Activated naive CD4-positive, alpha-beta T cell treated with anti-CD3 and anti-CD28 coated beads for 36 hours (primary cell): ENCODE data around the gene SNAP25. TPM values are rescaled to one million over a fixed set of nuclear protein-coding genes. Genes with fewer than 3 reads are reported as not detected.

ENCODE experiments used
- CTCF ChIA-PET: fragments of 350-600 bp; sonication (Branson Sonifier 250); formaldehyde crosslinking; loops from one replicate; lab custom pipeline; 2021; ENCODE audit warnings: antibody characterized with exemption; lab: Charles Lee
- DNase-seq: peaks from one replicate; pipeline ENCODE4 v3.0.0-alpha.2; 2020
- H3K27ac Mint-ChIP-seq: one replicate; pipeline ENCODE4 v1.8.0; 2021; ENCODE audit warnings: mild to moderate bottlenecking, mixed read lengths
- H3K27me3 Mint-ChIP-seq: one replicate; pipeline ENCODE4 v1.8.0; 2021; ENCODE audit warnings: low read depth, mixed read lengths
- H3K36me3 Mint-ChIP-seq: one replicate; pipeline ENCODE4 v1.8.0; 2021; ENCODE audit warnings: low read depth, mixed read lengths
- H3K4me1 Mint-ChIP-seq: one replicate; pipeline ENCODE4 v1.8.0; 2021; ENCODE audit warnings: low read depth, mixed read lengths
- H3K4me3 Mint-ChIP-seq: one replicate; pipeline ENCODE4 v1.8.0; 2021; ENCODE audit warnings: mild to moderate bottlenecking, moderate library complexity, mixed read lengths
- H3K9me3 Mint-ChIP-seq: one replicate; pipeline ENCODE4 v1.8.0; 2021; ENCODE audit warnings: mixed read lengths
- intact Hi-C: fragments of 100-400 bp; cut with micrococcal nuclease; formaldehyde crosslinking; loops from one replicate; pipeline ENCODE4 v1.15.1; 2023
- total RNA-seq, 2 experiments: library from RNA; stranded (reverse); gene quantifications; one replicate each; pipeline ENCODE4 v1.2.3, GENCODE V29; 2021

Gene SNAP25
- total RNA-seq, 2 experiments from 2014 or later: not detected

- intact Hi-C loops: no loop called here
- no peak overlapping the region for H3K4me3 Mint-ChIP-seq
- H3K27me3 Mint-ChIP-seq: peaks cover 2% of the 10 kb centered on the region
- H3K27ac Mint-ChIP-seq: no peak overlapping the region
- CTCF ChIA-PET: no interaction called here
- no peaks in the 10 kb centered on the region for H3K9me3 Mint-ChIP-seq
- no peaks in the 10 kb centered on the region for H3K36me3 Mint-ChIP-seq
- no peak for DNase-seq
- H3K4me1 Mint-ChIP-seq: no peaks in the 10 kb centered on the region
Observed at GRCh38 chr20:10249822-10250221, 31.2 kb downstream of the SNAP25 start.

- H3K9me3 Mint-ChIP-seq: no peaks in the 10 kb centered on the region
- H3K27ac Mint-ChIP-seq: no peak overlapping the region
- CTCF ChIA-PET: no interaction called here
- no peaks in the 10 kb centered on the region for H3K4me1 Mint-ChIP-seq
- intact Hi-C loops: no loop called here
- H3K36me3 Mint-ChIP-seq: no peaks in the 10 kb centered on the region
- H3K4me3 Mint-ChIP-seq: no peak overlapping the region
- no peak for DNase-seq
- peaks cover 2% of the 10 kb centered on the region for H3K27me3 Mint-ChIP-seq
Observed at GRCh38 chr20:10250902-10251301, 32.3 kb downstream of the SNAP25 start.

- no peak overlapping the region for H3K27ac Mint-ChIP-seq
- no peaks in the 10 kb centered on the region for H3K9me3 Mint-ChIP-seq
- CTCF ChIA-PET: interaction anchor here (0.6 kb wide), 1 partner anchor 1668 kb away, joined by 3 read pairs; no protein-coding TSS in a partner anchor
- H3K4me3 Mint-ChIP-seq: no peak overlapping the region
- no peaks in the 10 kb centered on the region for H3K4me1 Mint-ChIP-seq
- H3K27me3 Mint-ChIP-seq: peaks cover 7% of the 10 kb centered on the region
- intact Hi-C loops: no loop called here
- DNase-seq: no peak
- no peaks in the 10 kb centered on the region for H3K36me3 Mint-ChIP-seq
Observed at GRCh38 chr20:10253780-10254179, 35.1 kb downstream of the SNAP25 start.

- H3K36me3 Mint-ChIP-seq: no peaks in the 10 kb centered on the region
- H3K9me3 Mint-ChIP-seq: no peaks in the 10 kb centered on the region
- intact Hi-C loops: no loop called here
- no peaks in the 10 kb centered on the region for H3K4me1 Mint-ChIP-seq
- no peak for DNase-seq
- peaks cover 7% of the 10 kb centered on the region for H3K27me3 Mint-ChIP-seq
- no peak overlapping the region for H3K27ac Mint-ChIP-seq
- H3K4me3 Mint-ChIP-seq: no peak overlapping the region
- CTCF ChIA-PET: no interaction called here
Observed at GRCh38 chr20:10255846-10256245, 37.2 kb downstream of the SNAP25 start.

GRCh38 chr20:10259166-10259565 is 40.5 kb downstream of the SNAP25 start:
- Mint-ChIP-seq H3K27me3 (peaks cover 13% of the 10 kb centered on the region), H3K36me3 (no peaks in the 10 kb centered on the region), H3K9me3 (no peaks in the 10 kb centered on the region), H3K27ac (no peak overlapping the region), H3K4me3 (no peak overlapping the region), H3K4me1 (no peaks in the 10 kb centered on the region)
- no peak for DNase-seq
- CTCF ChIA-PET: no interaction called here
- intact Hi-C loops: no loop called here

- H3K9me3 Mint-ChIP-seq: no peaks in the 10 kb centered on the region
- H3K4me1 Mint-ChIP-seq: no peaks in the 10 kb centered on the region
- no peak for DNase-seq
- no peak overlapping the region for H3K4me3 Mint-ChIP-seq
- intact Hi-C loops: no loop called here
- H3K27ac Mint-ChIP-seq: no peak overlapping the region
- H3K27me3 Mint-ChIP-seq: peaks cover 11% of the 10 kb centered on the region
- no peaks in the 10 kb centered on the region for H3K36me3 Mint-ChIP-seq
- CTCF ChIA-PET: no interaction called here
Observed at GRCh38 chr20:10260316-10260715, 41.7 kb downstream of the SNAP25 start.

GRCh38 chr20:10261702-10262101 is 43.1 kb downstream of the SNAP25 start:
- Mint-ChIP-seq H3K36me3 (no peaks in the 10 kb centered on the region), H3K4me3 (no peak overlapping the region), H3K27me3 (peaks cover 11% of the 10 kb centered on the region), H3K27ac (no peak overlapping the region), H3K4me1 (no peaks in the 10 kb centered on the region), H3K9me3 (no peaks in the 10 kb centered on the region)
- no peak for DNase-seq
- CTCF ChIA-PET: interaction anchor here (0.7 to 1.1 kb wide), 2 partner anchors 14 to 151 kb away, joined by 3 to 4 read pairs; no protein-coding TSS in a partner anchor
- intact Hi-C loops: no loop called here

GRCh38 chr20:10263385-10264165 is 44.9 kb downstream of the SNAP25 start:
- intact Hi-C loops: no loop called here

GRCh38 chr20:10264166-10264558 is 45.5 kb downstream of the SNAP25 start:
- H3K27me3 Mint-ChIP-seq: peaks cover 6% of the 10 kb centered on the region
- no peaks in the 10 kb centered on the region for H3K4me1 Mint-ChIP-seq
- H3K4me3 Mint-ChIP-seq: no peak overlapping the region
- CTCF ChIA-PET: no interaction called here
- intact Hi-C loops: no loop called here
- DNase-seq: no peak
- no peaks in the 10 kb centered on the region for H3K9me3 Mint-ChIP-seq
- H3K27ac Mint-ChIP-seq: no peak overlapping the region
- H3K36me3 Mint-ChIP-seq: no peaks in the 10 kb centered on the region

More at GRCh38 chr20:10263385-10264165, 44.9 kb downstream of the SNAP25 start:
- CTCF ChIA-PET: no interaction called here
- peaks cover 7% of the 10 kb centered on the region for H3K27me3 Mint-ChIP-seq
- H3K9me3 Mint-ChIP-seq: no peaks in the 10 kb centered on the region
- H3K4me1 Mint-ChIP-seq: no peaks in the 10 kb centered on the region
- H3K27ac Mint-ChIP-seq: no peak overlapping the region
- no peak for DNase-seq
- no peaks in the 10 kb centered on the region for H3K36me3 Mint-ChIP-seq
- H3K4me3 Mint-ChIP-seq: no peak overlapping the region

GRCh38 chr20:10268636-10269035 is 50.0 kb downstream of the SNAP25 start:
- H3K9me3 Mint-ChIP-seq: no peaks in the 10 kb centered on the region
- DNase-seq: no peak
- no peak overlapping the region for H3K4me3 Mint-ChIP-seq
- intact Hi-C loops: no loop called here
- no peaks in the 10 kb centered on the region for H3K27me3 Mint-ChIP-seq
- H3K27ac Mint-ChIP-seq: no peak overlapping the region
- no peaks in the 10 kb centered on the region for H3K4me1 Mint-ChIP-seq
- CTCF ChIA-PET: no interaction called here
- H3K36me3 Mint-ChIP-seq: no peaks in the 10 kb centered on the region

GRCh38 chr20:10270630-10271029 is 52.0 kb downstream of the SNAP25 start:
- CTCF ChIA-PET: interaction anchor here (1.2 kb wide), 1 partner anchor 180 kb away, joined by 3 read pairs; no protein-coding TSS in a partner anchor
- Mint-ChIP-seq H3K27me3 (no peaks in the 10 kb centered on the region), H3K36me3 (no peaks in the 10 kb centered on the region), H3K9me3 (no peaks in the 10 kb centered on the region), H3K4me3 (no peak overlapping the region), H3K27ac (no peak overlapping the region), H3K4me1 (no peaks in the 10 kb centered on the region)
- intact Hi-C loops: no loop called here
- DNase-seq: no peak

- no peak overlapping the region for H3K27ac Mint-ChIP-seq
- CTCF ChIA-PET: interaction anchor here (1.0 to 1.2 kb wide), 2 partner anchors 13 to 181 kb away, joined by 3 to 5 read pairs; no protein-coding TSS in a partner anchor
- no peaks in the 10 kb centered on the region for H3K36me3 Mint-ChIP-seq
- intact Hi-C loops: no loop called here
- H3K27me3 Mint-ChIP-seq: no peaks in the 10 kb centered on the region
- H3K9me3 Mint-ChIP-seq: no peaks in the 10 kb centered on the region
- H3K4me3 Mint-ChIP-seq: no peak overlapping the region
- H3K4me1 Mint-ChIP-seq: no peaks in the 10 kb centered on the region
- DNase-seq: no peak
Observed at GRCh38 chr20:10271494-10272219, 53.0 kb downstream of the SNAP25 start.
